Natural killer cell treated with Interleukin-12 subunit alpha and Interleukin-12 subunit beta and Interleukin-15 and Interleukin-18, amount 100 ng/mL, for 72 hours (primary cell): ENCODE measurements around the gene RAPGEF4. TPM values are rescaled to one million over a fixed set of nuclear protein-coding genes. Genes with fewer than 3 reads are reported as not detected.
"Not testable (repeated sequence)": the region's sequence is repeated elsewhere in the genome, so short reads cannot be mapped to it uniquely, and the experiment has no call there.

Experiments
- ATAC-seq, 2 donors: fragments of 150-1000 bp; cut with Tn5 transposase in 1 of 2; sonication (Bioruptor Pico), chemical (Tn5 transposase) in 1 of 2; 2 replicates each; pipeline ENCODE4 v1.10.0; 2021
- DNase-seq: peaks from one replicate; pipeline ENCODE4 v3.0.0; 2022; ENCODE audit warnings: low spot score
- H3K27ac Mint-ChIP-seq, 2 donors: 1 replicate in 1 of 2; 2 replicates in 1 of 2; pipeline ENCODE4 v1.8.0; 2022; ENCODE audit warnings: mixed read lengths in 2 of 2, mild to moderate bottlenecking in 1 of 2, moderate library complexity in 1 of 2
- H3K27me3 Mint-ChIP-seq, 2 donors: 1 replicate in 1 of 2; 2 replicates in 1 of 2; pipeline ENCODE4 v1.8.0; 2022; ENCODE audit warnings: mixed read lengths in 2 of 2
- H3K36me3 Mint-ChIP-seq: one replicate; pipeline ENCODE4 v1.8.0; 2022; ENCODE audit warnings: mixed read lengths
- H3K4me1 Mint-ChIP-seq, 2 donors: 1 replicate in 1 of 2; 2 replicates in 1 of 2; pipeline ENCODE4 v1.8.0; 2022; ENCODE audit warnings: low read depth in 2 of 2, mixed read lengths in 2 of 2, mild to moderate bottlenecking in 1 of 2
- H3K4me3 Mint-ChIP-seq: one replicate; pipeline ENCODE4 v1.8.0; 2022; ENCODE audit warnings: mixed read lengths
- H3K9me3 Mint-ChIP-seq: 2 replicates; pipeline ENCODE4 v1.8.0; 2022; ENCODE audit warnings: mixed read lengths
- total RNA-seq, 2 donors: library from RNA; stranded (reverse); gene quantifications; one replicate each; pipeline ENCODE4 v1.2.3, GENCODE V29; 2022

Gene RAPGEF4
- total RNA-seq, 2 donors from 2014 or later, result 0.43 TPM; not detected in 1

GRCh38 chr2:173076581-173077345 is 341.1 kb downstream of the RAPGEF4 start:
- peak; percentile 65 to 72 for ATAC-seq
- peaks cover 6 to 10% of the 10 kb centered on the region in 2 donors for H3K27me3 Mint-ChIP-seq
- no peaks in the 10 kb centered on the region for H3K9me3 Mint-ChIP-seq
- H3K36me3 Mint-ChIP-seq, result peaks cover 5% of the 10 kb centered on the region
- H3K4me3 Mint-ChIP-seq, result peak overlapping the region; percentile 88
- H3K27ac Mint-ChIP-seq, result peak overlapping the region; percentile 89 to 96
- peaks cover 31 to 32% of the 10 kb centered on the region in 2 donors for H3K4me1 Mint-ChIP-seq
- no peak for DNase-seq

DNA sequence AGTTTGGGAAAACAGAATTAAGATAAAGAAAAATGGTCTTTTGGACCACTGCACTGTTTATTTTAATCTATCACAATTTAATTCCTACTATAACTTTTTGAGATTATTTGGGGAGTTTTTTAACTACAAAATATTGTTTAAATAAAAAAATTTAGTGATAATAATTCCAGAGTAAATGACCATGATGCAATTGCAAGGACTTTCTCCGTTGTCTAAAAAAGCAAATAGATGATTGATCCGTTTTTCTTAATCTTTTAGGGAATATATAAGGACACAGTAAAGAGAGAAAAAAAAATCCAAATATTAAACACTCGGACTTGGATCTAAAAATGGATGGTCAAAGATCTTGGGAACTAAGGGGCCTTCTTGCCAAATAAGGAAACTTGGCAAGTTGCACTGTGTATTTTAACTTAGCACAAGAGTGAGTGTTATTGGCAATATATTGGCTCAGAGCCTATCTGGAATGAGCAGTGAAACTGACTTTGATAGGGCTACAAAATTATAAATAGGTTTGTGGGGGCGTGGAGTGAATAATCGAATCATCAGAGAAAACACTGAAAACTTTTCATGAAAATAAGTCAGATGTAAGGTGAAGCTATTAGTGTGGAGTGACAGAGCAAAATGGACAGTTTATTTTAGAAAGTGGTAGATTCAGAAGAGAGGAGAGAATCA is 342.0 kb downstream of the RAPGEF4 start:
- Mint-ChIP-seq H3K36me3 (peaks cover 9% of the 10 kb centered on the region), H3K4me3 (peak overlapping the region; percentile 88), H3K9me3 (no peaks in the 10 kb centered on the region), H3K27me3 (peaks cover under 1 to 1% of the 10 kb centered on the region in 2 donors), H3K27ac (peak overlapping the region; percentile 89 to 96), H3K4me1 (peaks cover 32 to 35% of the 10 kb centered on the region in 2 donors)
- DNase-seq (no peak), ATAC-seq (no peak)

GRCh38 chr2:173079141-173079540 is 343.5 kb downstream of the RAPGEF4 start:
- no peak for ATAC-seq
- H3K27me3 Mint-ChIP-seq, result no peaks in the 10 kb centered on the region

DNA sequence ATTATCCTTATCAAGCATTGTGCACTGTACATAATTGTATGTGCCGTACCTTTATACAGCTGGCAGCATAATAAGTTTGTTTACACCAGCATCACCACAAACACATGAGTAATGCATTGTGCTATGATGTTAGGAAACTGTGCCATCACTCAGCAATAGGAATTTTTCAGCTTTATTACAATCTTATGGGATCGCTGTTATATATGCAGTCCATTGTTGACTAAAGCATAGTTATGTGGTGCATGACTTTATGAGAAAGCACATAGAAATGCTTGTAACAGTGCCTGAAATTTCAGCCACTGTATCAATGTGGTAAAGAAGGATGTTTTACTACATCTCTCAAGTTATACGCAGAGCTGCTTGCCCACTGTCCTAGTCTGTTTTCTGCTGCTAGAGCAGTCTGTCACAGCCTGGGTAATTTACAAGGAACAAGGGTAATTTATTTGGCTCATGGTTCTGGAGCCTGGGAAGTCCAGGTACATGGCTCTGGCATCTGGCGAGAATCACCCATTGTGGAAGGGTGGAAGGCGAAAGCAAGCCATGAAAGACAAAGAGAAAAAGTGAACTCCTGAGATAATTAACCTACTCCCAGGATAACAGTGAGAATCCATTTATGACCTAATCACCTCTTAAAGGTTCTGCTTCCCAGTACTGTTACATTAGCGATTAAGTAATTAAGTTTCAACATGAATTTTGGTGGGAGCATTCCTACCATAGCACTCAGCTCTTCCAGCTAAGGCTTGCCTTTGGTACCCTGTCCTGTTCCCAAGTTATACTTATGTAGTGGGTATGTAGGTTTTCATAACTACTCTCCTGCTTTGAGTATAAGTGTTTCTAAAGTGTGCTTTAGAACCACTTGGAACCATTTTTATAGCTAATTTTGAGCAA is 344.6 kb downstream of the RAPGEF4 start:
- no peaks in the 10 kb centered on the region for H3K27me3 Mint-ChIP-seq
- ATAC-seq, result no peak
- no peak overlapping the region for H3K4me3 Mint-ChIP-seq
- H3K36me3 Mint-ChIP-seq, result peaks cover 9% of the 10 kb centered on the region
- H3K9me3 Mint-ChIP-seq, result no peaks in the 10 kb centered on the region
- no peak for DNase-seq
- no peak overlapping the region for H3K27ac Mint-ChIP-seq
- peaks cover 20 to 28% of the 10 kb centered on the region in 2 donors for H3K4me1 Mint-ChIP-seq

More at GRCh38 chr2:173079141-173079540, 343.5 kb downstream of the RAPGEF4 start:
- peaks cover 12% of the 10 kb centered on the region for H3K36me3 Mint-ChIP-seq
- no peak overlapping the region for H3K27ac Mint-ChIP-seq
- H3K9me3 Mint-ChIP-seq, result no peaks in the 10 kb centered on the region
- H3K4me1 Mint-ChIP-seq, result peaks cover 31 to 36% of the 10 kb centered on the region in 2 donors
- no peak overlapping the region for H3K4me3 Mint-ChIP-seq
- DNase-seq, result no peak

DNA sequence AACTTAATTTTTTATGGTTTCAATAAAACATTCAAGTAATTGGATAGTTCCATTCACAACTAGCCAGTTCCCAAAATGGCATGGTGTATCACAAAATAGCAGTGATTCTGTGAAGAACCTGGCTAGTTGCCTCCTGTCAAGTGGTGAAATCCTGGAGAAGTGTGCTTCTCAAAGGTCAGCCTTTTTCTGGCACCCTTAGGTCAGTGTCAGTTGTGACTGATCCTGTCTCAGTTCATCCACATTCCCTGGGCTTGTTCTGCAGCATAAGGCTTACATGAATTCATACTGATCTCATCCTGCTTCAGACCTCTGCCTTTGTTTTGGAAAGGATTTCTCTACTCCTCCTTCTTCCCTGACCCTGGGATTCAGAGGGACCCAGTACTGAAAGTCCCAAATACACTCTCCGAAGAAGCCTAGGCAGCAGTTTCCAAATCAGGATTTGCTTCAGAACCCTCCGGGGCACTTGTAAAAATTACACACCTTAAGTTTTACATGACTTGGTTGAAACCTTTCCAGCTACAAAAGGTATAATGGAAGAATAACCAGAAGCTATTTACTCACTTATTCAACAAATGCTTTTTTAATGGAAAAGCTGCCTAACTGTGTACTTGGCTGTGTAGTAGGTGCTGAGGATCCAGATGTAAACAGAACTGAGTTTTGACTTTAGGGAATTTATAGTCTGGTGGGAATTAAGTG is 351.0 kb downstream of the RAPGEF4 start:
- Mint-ChIP-seq H3K9me3 (no peaks in the 10 kb centered on the region), H3K27me3 (no peaks in the 10 kb centered on the region), H3K4me1 (peaks cover 6 to 7% of the 10 kb centered on the region in 2 donors), H3K36me3 (peaks cover 14% of the 10 kb centered on the region), H3K27ac (no peak overlapping the region), H3K4me3 (no peak overlapping the region)
- ATAC-seq (no peak), DNase-seq (no peak)

DNA sequence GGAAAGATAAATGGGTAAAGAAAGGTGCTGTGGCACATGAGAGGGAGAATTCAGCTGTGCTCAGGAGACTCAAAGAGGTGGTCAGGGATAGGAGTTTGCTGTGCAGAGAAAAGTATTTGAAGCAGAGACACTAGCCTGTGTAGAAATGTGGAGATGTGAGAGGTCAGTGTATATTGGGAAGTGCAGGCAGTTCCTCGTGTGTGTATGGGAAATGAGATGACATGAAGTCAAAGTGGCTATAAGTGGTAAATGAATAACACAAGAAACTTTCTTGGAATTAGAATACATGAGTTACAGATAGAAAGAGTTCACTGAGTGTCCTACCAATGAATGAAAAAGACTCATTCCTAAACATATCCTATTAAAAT is 351.6 kb downstream of the RAPGEF4 start:
- peaks cover 6% of the 10 kb centered on the region in 2 donors for H3K4me1 Mint-ChIP-seq
- no peaks in the 10 kb centered on the region for H3K27me3 Mint-ChIP-seq
- H3K27ac Mint-ChIP-seq, result no peak overlapping the region
- H3K4me3 Mint-ChIP-seq, result no peak overlapping the region
- no peak for DNase-seq
- ATAC-seq, result no peak
- peaks cover 14% of the 10 kb centered on the region for H3K36me3 Mint-ChIP-seq
- no peaks in the 10 kb centered on the region for H3K9me3 Mint-ChIP-seq

- H3K4me1 Mint-ChIP-seq, result peaks cover 2 to 6% of the 10 kb centered on the region in 2 donors
- H3K27ac Mint-ChIP-seq, result no peak overlapping the region
- DNase-seq, result no peak
- no peaks in the 10 kb centered on the region for H3K9me3 Mint-ChIP-seq
- no peak for ATAC-seq
- H3K27me3 Mint-ChIP-seq, result no peaks in the 10 kb centered on the region
- H3K36me3 Mint-ChIP-seq, result peaks cover 7% of the 10 kb centered on the region
- H3K4me3 Mint-ChIP-seq, result no peak overlapping the region
These were observed 352.3 kb downstream of the RAPGEF4 start for GRCh38 chr2:173087793-173088496.

- Mint-ChIP-seq H3K27ac (peak overlapping the region in 1 of 2 donors; percentile 32), H3K4me3 (no peak overlapping the region), H3K27me3 (no peaks in the 10 kb centered on the region), H3K9me3 (no peaks in the 10 kb centered on the region), H3K4me1 (peaks cover 2 to 6% of the 10 kb centered on the region in 2 donors), H3K36me3 (peaks cover 7% of the 10 kb centered on the region)
- DNase-seq, result no peak
- ATAC-seq, result no peak
These were observed 354.7 kb downstream of the RAPGEF4 start for GRCh38 chr2:173090276-173090877.

DNA sequence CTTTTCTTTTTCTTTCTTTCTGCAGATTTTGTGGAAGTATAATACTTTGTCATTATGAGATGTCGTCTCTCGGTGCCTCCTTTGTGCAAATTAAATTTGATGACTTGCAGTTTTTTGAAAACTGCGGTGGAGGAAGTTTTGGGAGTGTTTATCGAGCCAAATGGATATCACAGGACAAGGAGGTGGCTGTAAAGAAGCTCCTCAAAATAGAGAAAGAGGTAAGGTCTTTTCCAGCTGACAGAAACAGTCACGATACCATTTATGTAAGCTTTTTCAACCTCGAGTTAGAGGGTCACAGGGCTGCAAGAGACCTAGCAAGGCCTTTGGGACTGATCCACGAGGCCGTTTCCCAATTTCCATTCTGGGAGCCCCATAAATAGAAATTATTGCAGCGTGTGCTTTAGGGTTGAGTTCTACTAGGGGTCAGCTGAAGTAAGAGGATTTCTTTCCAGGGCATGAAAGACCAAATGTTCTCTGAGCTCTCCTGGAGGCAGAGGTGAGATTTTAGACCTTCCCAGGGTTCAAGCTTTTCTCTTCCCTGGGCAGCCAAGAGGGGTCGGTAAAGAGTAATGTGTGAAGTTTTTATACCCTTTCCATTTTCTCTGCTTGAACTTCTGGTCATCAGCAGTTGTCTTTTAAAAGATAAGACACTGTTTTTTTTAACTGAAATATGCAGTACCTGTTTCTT is 355.5 kb downstream of the RAPGEF4 start:
- Mint-ChIP-seq H3K27me3 (no peaks in the 10 kb centered on the region), H3K4me1 (peaks cover 2 to 6% of the 10 kb centered on the region in 2 donors)

DNA sequence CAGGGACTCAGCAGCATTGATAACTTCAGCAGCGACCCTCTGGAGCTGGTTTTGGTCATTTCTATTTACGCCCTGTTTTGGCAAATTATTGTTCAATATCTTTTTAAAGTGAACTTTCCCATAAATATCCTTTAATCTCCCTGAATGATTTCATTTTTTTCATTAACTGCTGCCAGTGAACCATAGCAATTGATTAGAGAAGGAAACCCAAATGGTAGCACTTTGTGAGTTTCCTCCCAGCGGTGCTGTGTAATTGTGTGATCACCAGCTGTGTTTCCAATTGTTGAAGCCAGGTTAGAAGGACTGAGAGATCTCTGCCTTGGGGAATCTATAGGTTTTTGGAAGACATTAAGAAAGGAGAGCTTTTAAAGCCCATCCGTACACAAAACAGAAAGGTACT is 356.3 kb downstream of the RAPGEF4 start:
- no peak overlapping the region for H3K4me3 Mint-ChIP-seq
- no peaks in the 10 kb centered on the region for H3K9me3 Mint-ChIP-seq
- peaks cover 2 to 6% of the 10 kb centered on the region in 2 donors for H3K4me1 Mint-ChIP-seq
- DNase-seq (no peak), ATAC-seq (no peak)
- H3K36me3 Mint-ChIP-seq, result peaks cover 7% of the 10 kb centered on the region
- H3K27me3 Mint-ChIP-seq, result no peaks in the 10 kb centered on the region
- H3K27ac Mint-ChIP-seq, result no peak overlapping the region

More for the DNA sequence above, 355.5 kb downstream of the RAPGEF4 start:
- Mint-ChIP-seq H3K27ac (peak overlapping the region in 1 of 2 donors; percentile 32), H3K9me3 (no peaks in the 10 kb centered on the region), H3K4me3 (no peak overlapping the region), H3K36me3 (peaks cover 7% of the 10 kb centered on the region)
- no peak for DNase-seq
- no peak for ATAC-seq

GRCh38 chr2:173092844-173093402 is 357.3 kb downstream of the RAPGEF4 start:
- Mint-ChIP-seq H3K36me3 (peaks cover 7% of the 10 kb centered on the region), H3K27ac (no peak overlapping the region), H3K4me1 (peaks cover 2 to 6% of the 10 kb centered on the region in 2 donors), H3K27me3 (no peaks in the 10 kb centered on the region), H3K4me3 (no peak overlapping the region), H3K9me3 (no peaks in the 10 kb centered on the region)
- DNase-seq (no peak), ATAC-seq (no peak)

DNA sequence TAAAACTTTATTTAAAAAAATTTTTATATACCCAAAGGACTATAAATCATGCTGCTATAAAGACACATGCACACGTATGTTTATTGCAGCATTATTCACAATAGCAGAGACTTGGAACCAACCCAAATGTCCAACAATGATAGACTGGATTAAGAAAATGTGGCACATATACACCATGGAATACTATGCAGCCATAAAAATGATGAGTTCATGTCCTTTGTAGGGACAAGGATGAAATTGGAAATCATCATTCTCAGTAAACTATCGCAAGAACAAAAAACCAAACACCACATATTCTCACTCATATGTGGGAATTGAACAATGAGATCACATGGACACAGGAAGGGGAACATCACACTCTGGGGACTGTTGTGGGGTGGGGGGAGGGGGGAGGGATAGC is 358.0 kb downstream of the RAPGEF4 start:
- not testable (repeated sequence) for H3K27ac Mint-ChIP-seq, H3K4me1 Mint-ChIP-seq

More for the DNA sequence above, 358.0 kb downstream of the RAPGEF4 start:
- H3K36me3 Mint-ChIP-seq, H3K4me3 Mint-ChIP-seq, H3K27me3 Mint-ChIP-seq, H3K9me3 Mint-ChIP-seq, ATAC-seq, DNase-seq: not testable (repeated sequence)
